T-helper 1 cell treated with Interleukin-12 subunit alpha and Interleukin-12 subunit beta and Interleukin-4 antibody, amounts not matched to agents 30 μg/mL and 1 μg/mL, for 36 hours (primary cell): ENCODE data around the gene SH3GLB1.
"Not testable (repeated sequence)": the region's sequence is repeated elsewhere in the genome, so short reads cannot be mapped to it uniquely, and the experiment has no call there.

ENCODE experiments used
- H3K27ac Mint-ChIP-seq: one replicate; pipeline ENCODE4 v1.8.0; 2021; ENCODE audit warnings: mild to moderate bottlenecking, mixed read lengths
- H3K27me3 Mint-ChIP-seq: one replicate; pipeline ENCODE4 v1.8.0; 2021; ENCODE audit warnings: low read depth, mixed read lengths
- H3K36me3 Mint-ChIP-seq: one replicate; pipeline ENCODE4 v1.8.0; 2021; ENCODE audit warnings: low read depth, mixed read lengths
- H3K4me1 Mint-ChIP-seq: one replicate; pipeline ENCODE4 v1.8.0; 2021; ENCODE audit warnings: low read depth, mixed read lengths
- H3K4me3 Mint-ChIP-seq: one replicate; pipeline ENCODE4 v1.8.0; 2021; ENCODE audit warnings: mild to moderate bottlenecking, moderate library complexity, mixed read lengths
- H3K9me3 Mint-ChIP-seq: one replicate; pipeline ENCODE4 v1.8.0; 2021; ENCODE audit warnings: mixed read lengths

SH3GLB1 gene

DNA sequence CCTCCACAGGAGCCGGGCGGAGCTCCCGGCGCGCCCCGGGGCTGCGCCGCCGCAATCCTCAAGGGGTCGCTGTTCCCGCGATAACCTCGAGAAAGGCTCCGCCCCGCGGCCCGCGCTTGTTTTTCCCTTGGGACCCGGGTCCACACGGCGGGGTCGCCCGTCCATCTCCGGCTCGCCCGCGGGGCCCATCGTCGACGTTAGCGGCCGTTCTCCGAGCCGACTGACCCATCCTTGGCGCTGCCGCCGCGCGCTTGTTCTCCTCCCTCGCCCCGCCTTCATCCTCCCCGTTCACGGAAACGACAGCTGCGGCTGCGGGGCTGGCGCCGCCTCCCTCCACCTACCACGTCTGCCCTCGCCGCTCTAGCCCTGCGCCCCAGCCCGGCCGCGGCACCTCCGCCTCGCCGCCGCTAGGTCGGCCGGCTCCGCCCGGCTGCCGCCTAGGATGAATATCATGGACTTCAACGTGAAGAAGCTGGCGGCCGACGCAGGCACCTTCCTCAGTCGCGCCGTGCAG, at the start of gene SH3GLB1:
Gene SH3GLB1, plus strand, starts transcription at position 119 of the 514 bp plus-strand sequence. Its CDS starts 324 bp downstream, at position 443.
- peaks cover 15% of the 10 kb centered on the region for H3K36me3 Mint-ChIP-seq
- H3K4me3 Mint-ChIP-seq = peak within 1 kb of the TSS; percentile 97
- H3K27me3 Mint-ChIP-seq = no peaks in the 10 kb centered on the region
- H3K27ac Mint-ChIP-seq = peak within 1 kb of the TSS; percentile 96
- no peaks in the 10 kb centered on the region for H3K9me3 Mint-ChIP-seq
- H3K4me1 Mint-ChIP-seq = peaks cover 35% of the 10 kb centered on the region

- not testable (repeated sequence) for H3K4me3 Mint-ChIP-seq, H3K27me3 Mint-ChIP-seq, H3K27ac Mint-ChIP-seq
Observed at GRCh38 chr1:86658381-86658780, 46.0 kb upstream of the SH3GLB1 start.

DNA sequence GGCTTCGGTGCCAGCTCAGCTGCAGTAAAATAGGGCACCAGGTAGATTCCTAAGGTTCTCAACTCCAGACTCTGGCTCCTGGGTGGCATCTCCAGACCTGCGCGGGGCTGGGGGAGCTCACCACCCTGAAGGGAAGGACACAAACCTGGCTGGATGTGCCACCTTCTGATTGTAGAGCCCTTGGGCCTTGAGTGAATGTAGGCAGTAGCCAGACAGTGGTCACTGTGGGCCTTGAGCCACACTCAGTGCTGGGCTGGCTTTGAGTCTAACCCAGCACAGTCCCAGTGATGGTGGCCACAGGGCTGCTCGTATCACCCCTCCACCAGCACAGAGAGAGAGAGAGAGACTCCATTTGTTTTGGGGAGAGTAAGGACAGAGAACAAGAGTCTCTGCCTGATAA, 38.0 kb upstream of the SH3GLB1 start:
- H3K4me3 Mint-ChIP-seq = no peak overlapping the region
- H3K27ac Mint-ChIP-seq = no peak overlapping the region
- H3K27me3 Mint-ChIP-seq = no peaks in the 10 kb centered on the region
- H3K9me3 Mint-ChIP-seq = no peaks in the 10 kb centered on the region
- no peaks in the 10 kb centered on the region for H3K4me1 Mint-ChIP-seq
- H3K36me3 Mint-ChIP-seq = no peaks in the 10 kb centered on the region

More at GRCh38 chr1:86658381-86658780, 46.0 kb upstream of the SH3GLB1 start:
- not testable (repeated sequence) for H3K4me1 Mint-ChIP-seq, H3K36me3 Mint-ChIP-seq, H3K9me3 Mint-ChIP-seq

DNA sequence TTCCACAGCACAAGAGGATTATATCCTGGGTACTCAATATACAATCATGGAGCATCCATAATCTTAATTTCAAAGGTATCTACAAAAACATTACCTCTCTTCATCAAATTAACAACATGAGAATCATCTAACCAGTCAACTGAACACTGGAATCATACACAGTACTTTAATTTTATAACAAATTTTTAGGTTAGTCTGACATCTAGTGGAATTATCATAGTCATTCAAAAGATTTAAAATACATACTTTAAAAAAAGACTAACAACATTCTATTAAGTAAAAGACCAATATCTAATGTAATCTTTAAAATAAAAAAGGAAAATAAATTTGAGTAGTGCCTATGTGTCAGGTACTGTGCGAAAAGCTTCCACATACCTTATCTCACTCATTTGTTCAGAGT, 16.8 kb upstream of the SH3GLB1 start:
- peaks cover 10% of the 10 kb centered on the region for H3K27me3 Mint-ChIP-seq
- H3K27ac Mint-ChIP-seq = no peak overlapping the region
- H3K9me3 Mint-ChIP-seq = no peaks in the 10 kb centered on the region
- no peaks in the 10 kb centered on the region for H3K4me1 Mint-ChIP-seq
- H3K4me3 Mint-ChIP-seq = no peak overlapping the region
- no peaks in the 10 kb centered on the region for H3K36me3 Mint-ChIP-seq

GRCh38 chr1:86692641-86693040, 11.7 kb upstream of the SH3GLB1 start:
- Mint-ChIP-seq H3K4me3 (no peak overlapping the region), H3K27ac (no peak overlapping the region), H3K36me3 (no peaks in the 10 kb centered on the region), H3K27me3 (peaks cover 22% of the 10 kb centered on the region), H3K9me3 (no peaks in the 10 kb centered on the region), H3K4me1 (no peaks in the 10 kb centered on the region)

DNA sequence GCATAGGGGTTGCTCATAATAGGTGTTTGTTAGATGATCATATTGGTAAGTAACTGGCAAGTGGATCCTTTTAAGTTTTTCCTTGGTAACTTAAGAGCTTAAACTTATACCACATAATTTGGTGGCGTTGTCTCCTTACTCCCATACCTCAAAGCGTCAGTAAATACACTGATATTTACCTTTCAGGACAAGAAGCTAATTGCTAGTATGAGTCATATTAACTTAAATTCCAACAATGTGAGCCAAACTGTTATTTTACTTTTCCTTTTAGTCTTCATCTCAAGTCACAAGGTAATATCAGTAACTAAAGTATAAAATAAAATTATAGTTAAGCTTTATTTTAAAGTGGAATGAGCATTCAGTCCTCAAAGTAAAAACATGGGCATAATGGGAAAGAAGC, 9.0 kb upstream of the SH3GLB1 start:
- no peak overlapping the region for H3K4me3 Mint-ChIP-seq
- H3K27me3 Mint-ChIP-seq = peaks cover 22% of the 10 kb centered on the region
- no peak overlapping the region for H3K27ac Mint-ChIP-seq
- H3K36me3 Mint-ChIP-seq = no peaks in the 10 kb centered on the region
- H3K4me1 Mint-ChIP-seq = no peaks in the 10 kb centered on the region
- H3K9me3 Mint-ChIP-seq = no peaks in the 10 kb centered on the region

- H3K27ac Mint-ChIP-seq = no peak overlapping the region
- H3K4me3 Mint-ChIP-seq = no peak overlapping the region
- H3K36me3 Mint-ChIP-seq = no peaks in the 10 kb centered on the region
- peaks cover 19% of the 10 kb centered on the region for H3K27me3 Mint-ChIP-seq
- no peaks in the 10 kb centered on the region for H3K9me3 Mint-ChIP-seq
- H3K4me1 Mint-ChIP-seq = no peaks in the 10 kb centered on the region
Observed at GRCh38 chr1:86696522-86696921, 7.9 kb upstream of the SH3GLB1 start.

DNA sequence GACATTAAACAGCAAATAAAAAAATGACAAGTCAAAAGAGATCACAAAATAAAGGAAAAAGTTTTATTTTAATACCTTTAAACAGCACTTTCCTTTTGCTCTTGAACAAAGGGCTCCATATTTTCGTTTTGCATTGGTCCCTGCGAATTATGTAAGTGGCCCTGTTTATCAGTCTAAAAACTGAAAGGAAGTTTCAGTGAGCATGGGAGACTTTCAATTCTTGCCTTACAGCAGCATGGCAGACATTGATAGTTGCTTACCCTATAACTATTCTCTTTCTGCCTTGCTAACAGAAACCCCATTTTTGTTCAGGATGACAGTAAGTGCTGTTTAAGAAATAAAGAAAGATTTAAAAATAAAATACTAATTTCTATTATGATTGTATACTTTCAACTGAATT, 5.2 kb upstream of the SH3GLB1 start:
- no peaks in the 10 kb centered on the region for H3K36me3 Mint-ChIP-seq
- H3K4me3 Mint-ChIP-seq = no peak overlapping the region
- peaks cover 13% of the 10 kb centered on the region for H3K4me1 Mint-ChIP-seq
- peaks cover 7% of the 10 kb centered on the region for H3K27me3 Mint-ChIP-seq
- no peak overlapping the region for H3K27ac Mint-ChIP-seq
- no peaks in the 10 kb centered on the region for H3K9me3 Mint-ChIP-seq

DNA sequence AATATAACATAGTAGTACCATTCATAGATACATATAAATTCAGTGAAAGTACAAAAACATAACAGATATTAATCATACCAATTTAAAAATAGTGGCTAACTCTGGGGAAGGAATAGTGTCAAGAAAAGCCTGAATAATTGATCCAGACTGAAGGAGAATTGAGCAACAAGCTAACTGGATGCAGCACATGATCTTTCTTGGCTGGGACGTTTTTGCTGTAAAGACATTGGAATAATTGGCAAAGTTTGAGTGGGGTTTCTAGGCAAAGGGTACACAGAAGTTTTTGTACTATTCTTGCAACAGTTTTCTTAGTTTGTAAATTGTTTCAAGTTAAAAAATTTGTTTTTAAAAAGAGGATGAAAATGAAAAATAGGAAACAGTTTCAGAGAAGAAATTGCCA, 2.6 kb upstream of the SH3GLB1 start:
- peaks cover 22% of the 10 kb centered on the region for H3K4me1 Mint-ChIP-seq
- H3K27me3 Mint-ChIP-seq = no peaks in the 10 kb centered on the region
- H3K27ac Mint-ChIP-seq = no peak overlapping the region
- no peak overlapping the region for H3K4me3 Mint-ChIP-seq
- peaks cover 6% of the 10 kb centered on the region for H3K36me3 Mint-ChIP-seq
- no peaks in the 10 kb centered on the region for H3K9me3 Mint-ChIP-seq

GRCh38 chr1:86702954-86703494, 1.4 kb upstream of the SH3GLB1 start:
- not testable (repeated sequence) for H3K9me3 Mint-ChIP-seq, H3K27me3 Mint-ChIP-seq
- H3K4me3 Mint-ChIP-seq = peak overlapping the region; percentile 86
- H3K27ac Mint-ChIP-seq = peak overlapping the region; percentile 67
- peaks cover 29% of the 10 kb centered on the region for H3K4me1 Mint-ChIP-seq
- peaks cover 12% of the 10 kb centered on the region for H3K36me3 Mint-ChIP-seq

GRCh38 chr1:86703696-86704457, 499 bp upstream of the SH3GLB1 start:
- Mint-ChIP-seq H3K27me3 (no peaks in the 10 kb centered on the region), H3K4me1 (peaks cover 29% of the 10 kb centered on the region), H3K36me3 (peaks cover 13% of the 10 kb centered on the region), H3K9me3 (no peaks in the 10 kb centered on the region), H3K4me3 (peak overlapping the region; percentile 86), H3K27ac (peak overlapping the region; percentile 96)

DNA sequence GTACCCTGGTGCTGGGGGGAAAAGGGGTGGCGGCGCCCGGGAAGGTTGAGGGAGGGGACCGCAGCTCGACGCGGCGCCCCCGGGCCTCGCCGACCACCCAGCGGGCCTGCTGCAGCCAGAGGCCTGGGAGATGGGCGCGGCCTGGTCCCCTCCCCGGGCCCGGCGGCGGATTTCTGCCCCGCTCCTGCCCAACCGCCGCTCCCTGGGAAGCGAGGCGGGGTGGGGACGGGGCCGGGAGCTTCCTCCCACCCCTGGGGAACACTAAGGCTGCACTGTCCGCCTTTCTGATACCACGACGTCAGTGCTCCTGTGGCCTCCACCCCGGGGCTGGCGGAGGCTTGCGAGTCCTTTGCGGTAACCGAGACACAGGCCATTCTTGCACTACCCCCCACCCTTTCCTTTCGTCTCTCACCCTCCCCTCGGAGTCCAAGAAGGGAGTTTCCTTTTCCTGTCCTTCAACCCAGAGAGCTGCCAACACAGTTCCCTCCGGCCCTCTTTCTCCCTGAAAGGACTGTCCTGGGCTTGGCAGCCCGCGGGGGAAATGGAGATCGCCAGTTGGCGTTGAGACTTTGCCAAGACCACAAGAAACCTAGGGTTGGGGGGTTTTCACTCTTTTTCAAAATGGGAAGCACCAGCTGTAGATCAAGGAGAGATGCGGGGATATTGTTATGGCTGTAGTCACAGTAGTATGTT, 742 bp downstream of the SH3GLB1 start:
- peak overlapping the region; percentile 96 for H3K27ac Mint-ChIP-seq
- peak overlapping the region; percentile 97 for H3K4me3 Mint-ChIP-seq
- peaks cover 36% of the 10 kb centered on the region for H3K4me1 Mint-ChIP-seq
- peaks cover 15% of the 10 kb centered on the region for H3K36me3 Mint-ChIP-seq
- no peaks in the 10 kb centered on the region for H3K27me3 Mint-ChIP-seq
- no peaks in the 10 kb centered on the region for H3K9me3 Mint-ChIP-seq

GRCh38 chr1:86705665-86705985, 1.2 kb downstream of the SH3GLB1 start:
- H3K36me3 Mint-ChIP-seq = peaks cover 15% of the 10 kb centered on the region
- H3K27ac Mint-ChIP-seq = peak overlapping the region; percentile 92
- peak overlapping the region; percentile 97 for H3K4me3 Mint-ChIP-seq
- no peaks in the 10 kb centered on the region for H3K9me3 Mint-ChIP-seq
- no peaks in the 10 kb centered on the region for H3K27me3 Mint-ChIP-seq
- H3K4me1 Mint-ChIP-seq = peaks cover 36% of the 10 kb centered on the region

GRCh38 chr1:86706018-86706635, 1.8 kb downstream of the SH3GLB1 start:
- H3K27me3 Mint-ChIP-seq = no peaks in the 10 kb centered on the region
- peaks cover 15% of the 10 kb centered on the region for H3K36me3 Mint-ChIP-seq
- peak overlapping the region; percentile 92 for H3K27ac Mint-ChIP-seq
- no peaks in the 10 kb centered on the region for H3K9me3 Mint-ChIP-seq
- H3K4me3 Mint-ChIP-seq = peak overlapping the region; percentile 97
- peaks cover 36% of the 10 kb centered on the region for H3K4me1 Mint-ChIP-seq
